GM10266 (cell line): Measurements from ENCODE around the gene CFAP251.
A peak's percentile ranks its signal among the peaks of the same experiment; 100 is the strongest.
"Not testable (repeated sequence)": the region's sequence is repeated elsewhere in the genome, so short reads cannot be mapped to it uniquely, and the experiment has no call there.

Experiments used
- DNase-seq: peaks from one replicate; pipeline ENCODE4 v3.0.0; 2012; ENCODE audit errors: extremely low spot score
- TF ChIP-seq, protein P1 (sequence below): IDR thresholded peaks from 2 replicates; pipeline ENCODE4 v1.5.1; 2012; ENCODE audit warnings: mild to moderate bottlenecking, low read depth; ENCODE audit not compliant: control insufficient read depth, insufficient read depth; ENCODE audit errors: missing control alignments

Gene CFAP251

DNA sequence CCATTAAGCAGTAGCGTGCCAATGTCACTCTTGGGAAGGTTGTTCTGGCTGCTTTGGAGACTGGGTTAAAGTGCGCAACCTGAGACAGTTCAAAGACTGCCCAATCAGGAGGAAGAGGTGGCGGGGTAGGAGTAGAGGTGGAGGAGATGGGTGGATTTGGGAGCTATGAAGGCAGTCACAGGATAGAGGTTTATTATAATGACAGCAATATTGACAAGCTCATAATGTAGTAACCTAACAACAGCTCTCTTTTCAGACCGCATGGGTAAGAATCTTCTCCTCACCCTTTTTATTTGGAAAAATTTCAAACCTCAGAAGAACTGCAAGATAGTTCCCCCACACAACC, 35.1 kb upstream of the CFAP251 start:
- no peak for DNase-seq
- TF ChIP-seq, protein P1, sequence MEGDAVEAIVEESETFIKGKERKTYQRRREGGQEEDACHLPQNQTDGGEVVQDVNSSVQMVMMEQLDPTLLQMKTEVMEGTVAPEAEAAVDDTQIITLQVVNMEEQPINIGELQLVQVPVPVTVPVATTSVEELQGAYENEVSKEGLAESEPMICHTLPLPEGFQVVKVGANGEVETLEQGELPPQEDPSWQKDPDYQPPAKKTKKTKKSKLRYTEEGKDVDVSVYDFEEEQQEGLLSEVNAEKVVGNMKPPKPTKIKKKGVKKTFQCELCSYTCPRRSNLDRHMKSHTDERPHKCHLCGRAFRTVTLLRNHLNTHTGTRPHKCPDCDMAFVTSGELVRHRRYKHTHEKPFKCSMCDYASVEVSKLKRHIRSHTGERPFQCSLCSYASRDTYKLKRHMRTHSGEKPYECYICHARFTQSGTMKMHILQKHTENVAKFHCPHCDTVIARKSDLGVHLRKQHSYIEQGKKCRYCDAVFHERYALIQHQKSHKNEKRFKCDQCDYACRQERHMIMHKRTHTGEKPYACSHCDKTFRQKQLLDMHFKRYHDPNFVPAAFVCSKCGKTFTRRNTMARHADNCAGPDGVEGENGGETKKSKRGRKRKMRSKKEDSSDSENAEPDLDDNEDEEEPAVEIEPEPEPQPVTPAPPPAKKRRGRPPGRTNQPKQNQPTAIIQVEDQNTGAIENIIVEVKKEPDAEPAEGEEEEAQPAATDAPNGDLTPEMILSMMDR, result no peak

DNA sequence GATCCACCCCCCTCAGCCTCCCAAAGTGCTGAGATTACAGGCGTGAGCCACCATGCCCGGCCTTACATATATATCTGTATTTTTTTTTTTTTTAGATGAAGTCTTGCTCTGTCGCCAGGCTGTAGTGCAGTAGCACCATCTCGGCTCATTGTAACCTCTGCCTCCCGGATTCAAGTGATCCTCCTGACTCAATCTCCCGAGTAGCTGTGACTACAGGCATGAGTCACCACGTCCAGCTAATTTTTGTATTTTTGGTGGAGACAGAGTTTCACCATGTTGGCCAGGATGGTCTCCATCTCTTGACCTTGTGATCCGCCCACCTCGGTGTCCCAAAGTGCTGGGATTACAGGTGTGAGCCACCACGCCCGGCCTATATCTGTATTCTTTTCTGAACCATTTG, 33.3 kb upstream of the CFAP251 start:
- DNase-seq, result not testable (repeated sequence)

DNA sequence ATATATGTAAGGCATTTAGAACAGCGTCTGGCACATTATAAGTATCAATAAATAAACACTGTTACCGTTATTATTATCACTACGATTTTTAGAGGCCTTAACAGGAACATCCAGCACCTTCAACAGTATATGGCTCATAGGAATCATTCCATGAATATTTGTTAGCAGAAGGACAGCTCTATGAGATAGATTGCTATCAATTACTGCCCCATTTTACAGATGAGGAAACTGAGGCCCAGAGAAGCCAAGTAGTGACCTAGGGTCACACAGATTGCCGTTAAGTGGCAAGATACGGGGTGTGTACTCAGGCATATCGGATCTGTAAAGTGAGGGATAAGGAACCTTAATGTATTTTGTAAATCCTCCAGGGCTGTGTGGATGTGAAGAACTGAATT, 30.3 kb upstream of the CFAP251 start:
- TF ChIP-seq, protein P1, result no peak

DNA sequence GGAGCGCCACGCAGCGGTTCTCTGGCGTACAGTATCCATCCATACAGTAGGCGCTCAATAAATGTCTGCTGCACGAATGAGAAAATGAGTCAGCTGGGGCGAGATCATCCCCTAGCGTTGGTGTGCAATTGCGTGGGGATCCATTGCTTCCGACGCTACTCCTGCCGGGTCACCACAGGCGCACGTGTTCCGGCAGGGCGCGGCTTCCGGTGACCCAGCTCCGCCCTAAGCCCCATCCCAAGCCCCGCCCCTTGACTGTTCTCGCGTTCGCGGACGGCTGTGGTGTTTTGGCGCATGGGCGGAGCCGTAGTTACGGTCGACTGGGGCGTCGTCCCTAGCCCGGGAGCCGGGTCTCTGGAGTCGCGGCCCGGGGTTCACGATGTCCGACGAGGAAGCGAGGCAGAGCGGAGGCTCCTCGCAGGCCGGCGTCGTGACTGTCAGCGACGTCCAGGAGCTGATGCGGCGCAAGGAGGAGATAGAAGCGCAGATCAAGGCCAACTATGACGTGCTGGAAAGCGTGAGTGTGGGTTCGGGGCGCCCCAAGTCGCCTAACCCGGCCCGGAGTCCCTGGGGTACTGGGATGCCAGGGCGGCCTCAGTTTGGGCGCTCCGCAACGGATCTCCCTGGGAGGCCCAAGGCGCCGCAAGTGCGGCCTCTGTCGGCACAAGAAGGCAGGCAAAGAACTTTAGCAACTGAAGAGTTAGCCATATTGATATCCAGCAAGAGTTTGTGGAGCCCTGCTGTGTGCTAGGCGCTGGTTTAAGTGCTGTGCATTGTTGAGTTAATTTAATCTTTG, 29.7 kb upstream of the CFAP251 start, which contains the start of gene PSMD9:
PSMD9 (plus strand) TSS at position 313 of the 796 bp plus-strand sequence; CDS start at position 380, 67 bp downstream.
- peak; percentile 94 for DNase-seq
- TF ChIP-seq, protein P1, result peak; percentile 59

More for the DNA sequence above, 30.3 kb upstream of the CFAP251 start:
- DNase-seq, result no peak

DNA sequence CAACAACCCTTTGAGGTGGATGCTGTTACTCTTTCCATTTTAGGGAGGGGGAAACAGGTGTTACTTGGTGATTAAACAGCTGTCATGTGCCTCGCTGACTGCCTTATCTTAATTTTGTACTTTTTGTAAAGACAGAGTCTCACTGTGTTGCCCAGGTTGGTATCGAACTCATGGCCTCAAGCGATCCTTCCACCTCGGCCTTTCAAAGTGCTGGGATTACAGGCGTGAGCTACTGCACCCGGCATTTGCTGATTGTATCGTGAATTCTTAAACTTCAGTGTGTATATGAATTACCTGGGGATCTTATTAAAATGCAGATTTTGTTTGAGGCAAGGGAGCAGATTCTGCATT, 29.1 kb upstream of the CFAP251 start:
- TF ChIP-seq, protein P1, result no peak
- no peak for DNase-seq

DNA sequence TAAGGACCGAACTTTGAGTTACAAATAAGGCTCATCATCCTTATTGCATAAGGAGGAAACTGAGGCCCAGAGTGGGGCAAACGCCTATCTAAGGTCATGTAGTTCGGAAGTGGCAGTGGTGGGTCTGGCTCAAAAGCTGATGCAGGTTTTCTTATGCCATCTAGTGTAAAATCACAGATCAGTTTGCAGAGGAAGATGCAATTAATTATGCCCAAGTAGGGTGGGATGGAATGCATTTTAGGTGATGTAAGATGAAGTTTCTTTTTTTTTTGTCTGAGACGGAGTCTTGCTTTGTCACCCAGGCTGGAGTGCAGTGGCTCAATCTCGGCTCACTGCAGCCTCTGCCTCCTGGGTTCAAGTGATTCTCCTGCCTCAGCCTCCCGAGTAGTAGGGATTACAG, 28.7 kb upstream of the CFAP251 start:
- not testable (repeated sequence) for DNase-seq

DNA sequence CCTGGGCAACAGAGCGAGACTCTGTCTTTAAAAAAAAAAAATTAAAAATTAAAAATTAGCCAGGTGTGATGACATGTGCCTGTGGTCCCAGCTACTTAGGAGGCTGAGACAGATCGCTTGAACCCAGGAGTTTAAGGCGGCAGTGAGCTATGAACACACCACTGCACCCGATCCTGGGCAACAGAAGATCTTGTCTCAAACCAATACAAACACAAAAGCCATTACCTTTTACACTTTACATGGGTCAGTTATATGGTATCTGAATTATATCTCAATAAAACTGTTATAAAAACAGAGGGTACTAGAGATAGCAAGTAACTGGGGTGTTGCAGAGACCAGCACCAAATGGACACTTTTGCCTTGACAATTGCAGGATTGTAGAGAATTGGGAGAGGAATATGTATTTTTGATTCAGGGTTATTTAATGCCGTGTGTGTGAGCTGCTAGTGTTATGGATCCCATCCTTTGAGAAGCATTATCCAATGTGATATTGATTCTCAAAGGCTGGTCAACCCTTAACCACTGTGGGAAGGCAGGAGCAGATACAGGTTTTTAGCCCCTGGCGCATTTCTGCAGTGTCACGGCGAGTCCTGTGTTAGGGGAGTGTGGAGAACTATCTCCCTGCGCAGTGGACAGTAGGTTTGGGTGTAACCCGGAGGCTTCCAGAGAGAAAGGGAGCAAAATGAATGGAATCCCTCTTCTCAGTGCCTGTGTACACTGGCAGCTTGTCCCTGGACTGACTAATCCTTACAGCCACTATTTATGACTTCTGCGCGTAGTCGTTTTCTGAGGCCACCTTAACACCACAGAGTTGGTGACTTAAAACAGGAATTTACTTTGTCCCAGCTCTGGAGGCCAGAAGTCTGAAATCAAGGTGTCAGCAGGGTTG, 25.5 kb upstream of the CFAP251 start:
- TF ChIP-seq, protein P1, result no peak
- no peak for DNase-seq

DNA sequence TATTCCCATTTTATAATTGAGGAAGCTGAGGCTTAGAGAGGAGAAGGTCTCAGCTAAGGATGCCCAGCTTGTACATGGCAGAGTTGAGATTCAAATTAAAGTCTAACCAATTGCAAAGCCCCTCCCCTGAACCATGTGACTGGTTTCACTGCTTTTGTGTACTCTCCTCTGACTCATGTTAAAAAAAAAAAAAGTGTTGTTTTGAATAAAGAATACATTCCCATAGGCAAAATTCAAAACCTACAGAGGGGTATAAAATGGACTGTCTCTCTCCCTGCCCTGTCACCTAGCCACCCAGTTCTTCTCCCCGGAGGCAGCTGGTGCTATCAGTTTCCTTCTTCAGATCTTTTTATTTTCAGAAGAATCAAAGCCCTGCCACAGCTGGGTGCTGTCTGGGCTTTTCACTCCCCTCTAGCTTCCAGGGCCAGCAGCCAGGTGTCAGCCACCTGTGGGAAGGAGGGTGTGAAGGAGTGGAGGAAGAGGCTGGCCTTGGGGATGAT, 24.4 kb upstream of the CFAP251 start:
- DNase-seq, result no peak
- TF ChIP-seq, protein P1, result no peak
